Measurements from ENCODE around the gene PTPN13. TPM values are rescaled to one million over a fixed set of nuclear protein-coding genes. Genes with fewer than 3 reads are reported as not detected.

Gene PTPN13
- total and polyA plus RNA-seq, 4 donors: 0.36 to 3.2 (median 1.2) TPM

- TF ChIP-seq HNF4A (conservative IDR thresholded peaks at IDR 0.05) (no peak), FOXA2 (IDR thresholded peaks at IDR 0.05) (no peak), EGR1 (IDR thresholded peaks at IDR 0.05; ENCODE audit: low read depth in 2 of 2) (no peak), ATF3 (IDR thresholded peaks at IDR 0.05) (no peak), FOXA1 (IDR thresholded peaks at IDR 0.05) (no peak), RXRA (IDR thresholded peaks at IDR 0.05) (no peak), MAX (IDR thresholded peaks at IDR 0.05) (no peak), SP1 (IDR thresholded peaks at IDR 0.05) (no peak), TAF1 (conservative IDR thresholded peaks at IDR 0.05) (no peak), JUND (IDR thresholded peaks at IDR 0.05) (no peak), RAD21 (IDR thresholded peaks at IDR 0.05) (no peak), HNF4G (IDR thresholded peaks at IDR 0.05) (no peak), YY1 (IDR thresholded peaks at IDR 0.05) (no peak), ZBTB33 (IDR thresholded peaks at IDR 0.05) (no peak), NR2F2 (IDR thresholded peaks at IDR 0.05) (no peak), GABPA (IDR thresholded peaks at IDR 0.05 in 1 of 2, conservative IDR thresholded peaks at IDR 0.05 in 1 of 2) (no peak)
- TF ChIP-seq, protein P1, sequence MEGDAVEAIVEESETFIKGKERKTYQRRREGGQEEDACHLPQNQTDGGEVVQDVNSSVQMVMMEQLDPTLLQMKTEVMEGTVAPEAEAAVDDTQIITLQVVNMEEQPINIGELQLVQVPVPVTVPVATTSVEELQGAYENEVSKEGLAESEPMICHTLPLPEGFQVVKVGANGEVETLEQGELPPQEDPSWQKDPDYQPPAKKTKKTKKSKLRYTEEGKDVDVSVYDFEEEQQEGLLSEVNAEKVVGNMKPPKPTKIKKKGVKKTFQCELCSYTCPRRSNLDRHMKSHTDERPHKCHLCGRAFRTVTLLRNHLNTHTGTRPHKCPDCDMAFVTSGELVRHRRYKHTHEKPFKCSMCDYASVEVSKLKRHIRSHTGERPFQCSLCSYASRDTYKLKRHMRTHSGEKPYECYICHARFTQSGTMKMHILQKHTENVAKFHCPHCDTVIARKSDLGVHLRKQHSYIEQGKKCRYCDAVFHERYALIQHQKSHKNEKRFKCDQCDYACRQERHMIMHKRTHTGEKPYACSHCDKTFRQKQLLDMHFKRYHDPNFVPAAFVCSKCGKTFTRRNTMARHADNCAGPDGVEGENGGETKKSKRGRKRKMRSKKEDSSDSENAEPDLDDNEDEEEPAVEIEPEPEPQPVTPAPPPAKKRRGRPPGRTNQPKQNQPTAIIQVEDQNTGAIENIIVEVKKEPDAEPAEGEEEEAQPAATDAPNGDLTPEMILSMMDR (IDR thresholded peaks at IDR 0.05; ENCODE audit: low read depth, low read length, missing input control): no peak
- Histone ChIP-seq H3K27ac (ENCODE audit: low read depth in 1 of 2, low read length in 2 of 2) (no peak overlapping the region), H3K27me3 (ENCODE audit: control insufficient read depth in 4 of 4, insufficient read depth in 4 of 4, low read length in 3 of 4) (peaks cover 0 to 4% (median 0%) of the 10 kb centered on the region in 4 donors), H3K9ac (ENCODE audit: low read depth in 1 of 2, low read length in 2 of 2) (no peak overlapping the region), H3K9me3 (ENCODE audit: control insufficient read depth in 4 of 4, low read length in 3 of 4) (no peaks in the 10 kb centered on the region), H3K4me3 (ENCODE audit: low read depth in 1 of 3, low read length in 3 of 3) (no peak overlapping the region), H3K4me1 (ENCODE audit: control insufficient read depth in 4 of 4, insufficient read depth in 4 of 4, low read length in 3 of 4) (no peaks in the 10 kb centered on the region), H3K36me3 (ENCODE audit: control insufficient read depth in 4 of 4, insufficient read depth in 3 of 4, low read depth in 1 of 4, low read length in 3 of 4) (no peaks in the 10 kb centered on the region)
- DNase-seq (ENCODE audit: low spot score): no peak
- WGBS: 87% methylated on average over 3 of the region's 3 CpGs
These were observed 165.2 kb downstream of the PTPN13 start for GRCh38 chr4:86759298-86759697.

DNA sequence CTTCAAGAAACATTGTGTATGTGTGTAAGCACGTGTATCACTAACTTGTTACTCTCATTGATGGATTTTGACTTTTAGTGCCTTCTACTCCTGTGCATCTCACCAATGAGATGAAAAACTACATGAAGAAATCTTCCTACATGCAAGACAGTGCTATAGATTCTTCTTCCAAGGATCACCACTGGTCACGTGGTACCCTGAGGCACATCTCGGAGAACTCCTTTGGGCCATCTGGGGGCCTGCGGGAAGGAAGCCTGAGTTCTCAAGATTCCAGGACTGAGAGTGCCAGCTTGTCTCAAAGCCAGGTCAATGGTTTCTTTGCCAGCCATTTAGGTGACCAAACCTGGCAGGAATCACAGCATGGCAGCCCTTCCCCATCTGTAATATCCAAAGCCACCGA, 168.5 kb downstream of the PTPN13 start:
- H3K4me3 ChIP-seq (ENCODE audit: low read depth in 1 of 3, low read length in 3 of 3): no peak overlapping the region
- TF ChIP-seq RXRA (IDR thresholded peaks at IDR 0.05) (no peak), HNF4G (IDR thresholded peaks at IDR 0.05) (no peak), JUND (IDR thresholded peaks at IDR 0.05) (no peak), NR2F2 (IDR thresholded peaks at IDR 0.05) (no peak), SP1 (IDR thresholded peaks at IDR 0.05) (no peak), EGR1 (IDR thresholded peaks at IDR 0.05; ENCODE audit: low read depth in 2 of 2) (no peak), GABPA (IDR thresholded peaks at IDR 0.05 in 1 of 2, conservative IDR thresholded peaks at IDR 0.05 in 1 of 2) (no peak), HNF4A (conservative IDR thresholded peaks at IDR 0.05) (no peak), FOXA1 (IDR thresholded peaks at IDR 0.05) (no peak), TAF1 (conservative IDR thresholded peaks at IDR 0.05) (no peak), RAD21 (IDR thresholded peaks at IDR 0.05) (no peak), YY1 (IDR thresholded peaks at IDR 0.05) (no peak)
- TF ChIP-seq, protein P2, sequence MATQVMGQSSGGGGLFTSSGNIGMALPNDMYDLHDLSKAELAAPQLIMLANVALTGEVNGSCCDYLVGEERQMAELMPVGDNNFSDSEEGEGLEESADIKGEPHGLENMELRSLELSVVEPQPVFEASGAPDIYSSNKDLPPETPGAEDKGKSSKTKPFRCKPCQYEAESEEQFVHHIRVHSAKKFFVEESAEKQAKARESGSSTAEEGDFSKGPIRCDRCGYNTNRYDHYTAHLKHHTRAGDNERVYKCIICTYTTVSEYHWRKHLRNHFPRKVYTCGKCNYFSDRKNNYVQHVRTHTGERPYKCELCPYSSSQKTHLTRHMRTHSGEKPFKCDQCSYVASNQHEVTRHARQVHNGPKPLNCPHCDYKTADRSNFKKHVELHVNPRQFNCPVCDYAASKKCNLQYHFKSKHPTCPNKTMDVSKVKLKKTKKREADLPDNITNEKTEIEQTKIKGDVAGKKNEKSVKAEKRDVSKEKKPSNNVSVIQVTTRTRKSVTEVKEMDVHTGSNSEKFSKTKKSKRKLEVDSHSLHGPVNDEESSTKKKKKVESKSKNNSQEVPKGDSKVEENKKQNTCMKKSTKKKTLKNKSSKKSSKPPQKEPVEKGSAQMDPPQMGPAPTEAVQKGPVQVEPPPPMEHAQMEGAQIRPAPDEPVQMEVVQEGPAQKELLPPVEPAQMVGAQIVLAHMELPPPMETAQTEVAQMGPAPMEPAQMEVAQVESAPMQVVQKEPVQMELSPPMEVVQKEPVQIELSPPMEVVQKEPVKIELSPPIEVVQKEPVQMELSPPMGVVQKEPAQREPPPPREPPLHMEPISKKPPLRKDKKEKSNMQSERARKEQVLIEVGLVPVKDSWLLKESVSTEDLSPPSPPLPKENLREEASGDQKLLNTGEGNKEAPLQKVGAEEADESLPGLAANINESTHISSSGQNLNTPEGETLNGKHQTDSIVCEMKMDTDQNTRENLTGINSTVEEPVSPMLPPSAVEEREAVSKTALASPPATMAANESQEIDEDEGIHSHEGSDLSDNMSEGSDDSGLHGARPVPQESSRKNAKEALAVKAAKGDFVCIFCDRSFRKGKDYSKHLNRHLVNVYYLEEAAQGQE (IDR thresholded peaks at IDR 0.05): no peak
- no peak for DNase-seq (ENCODE audit: low spot score)
- WGBS: 86% methylated on average over 5 of the region's 5 CpGs
- no peak overlapping the region for H3K9ac ChIP-seq (ENCODE audit: low read depth in 1 of 2, low read length in 2 of 2)
- no peaks in the 10 kb centered on the region for H3K27me3 ChIP-seq (ENCODE audit: control insufficient read depth in 4 of 4, insufficient read depth in 4 of 4, low read length in 3 of 4)
- no peaks in the 10 kb centered on the region for H3K9me3 ChIP-seq (ENCODE audit: control insufficient read depth in 4 of 4, low read length in 3 of 4)
- no peaks in the 10 kb centered on the region for H3K36me3 ChIP-seq (ENCODE audit: control insufficient read depth in 4 of 4, insufficient read depth in 3 of 4, low read depth in 1 of 4, low read length in 3 of 4)
- H3K4me1 ChIP-seq (ENCODE audit: control insufficient read depth in 4 of 4, insufficient read depth in 4 of 4, low read length in 3 of 4): no peaks in the 10 kb centered on the region
- H3K27ac ChIP-seq (ENCODE audit: low read depth in 1 of 2, low read length in 2 of 2): no peak overlapping the region

All from liver (tissue), 9 donors.